OCI-LY3 (cell line): ENCODE measurements around the gene PREX1.

Source experiments
- CTCF ChIP-seq: fragments of 200-600, 300-600 bp; sonication (generic); IDR thresholded peaks from 2 replicates; pipeline ENCODE4 v1.5.1; 2014; ENCODE audit warnings: antibody characterized with exemption, low read length, low read depth
- EZH2phosphoT487 ChIP-seq: fragments of 200-600 bp; shearing (Covaris generic); IDR thresholded peaks from 2 replicates; pipeline ENCODE4 v1.6.1; 2018; ENCODE audit warnings: antibody characterized with exemption, mixed run types, low read depth

DNA sequence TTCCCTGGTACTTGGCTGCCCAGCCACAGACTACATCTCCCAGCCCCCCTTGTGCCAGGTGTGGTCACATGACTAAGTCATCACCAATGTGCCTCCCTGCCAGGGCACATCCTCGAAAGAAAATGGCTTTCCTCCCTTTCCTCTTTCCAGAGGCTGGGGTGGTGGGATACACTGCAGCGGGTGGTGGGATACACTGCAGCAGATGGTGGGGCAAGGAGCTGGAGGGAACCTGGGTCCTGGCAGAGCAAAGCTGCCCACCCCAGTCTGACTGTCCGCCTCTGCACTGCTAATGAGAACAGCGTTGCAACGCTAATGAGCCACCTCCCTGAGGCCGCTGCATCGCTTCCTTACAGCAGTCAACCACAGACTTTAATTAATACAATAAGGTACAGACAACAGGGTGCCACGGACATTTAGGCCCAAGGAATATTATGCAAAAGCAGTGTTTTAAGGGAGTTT, 125.3 kb downstream of the PREX1 start:
- TF ChIP-seq CTCF (no peak), EZH2phosphoT487 (no peak)
